ENCODE measurements around the gene SIX5.

Gene SIX5

DNA sequence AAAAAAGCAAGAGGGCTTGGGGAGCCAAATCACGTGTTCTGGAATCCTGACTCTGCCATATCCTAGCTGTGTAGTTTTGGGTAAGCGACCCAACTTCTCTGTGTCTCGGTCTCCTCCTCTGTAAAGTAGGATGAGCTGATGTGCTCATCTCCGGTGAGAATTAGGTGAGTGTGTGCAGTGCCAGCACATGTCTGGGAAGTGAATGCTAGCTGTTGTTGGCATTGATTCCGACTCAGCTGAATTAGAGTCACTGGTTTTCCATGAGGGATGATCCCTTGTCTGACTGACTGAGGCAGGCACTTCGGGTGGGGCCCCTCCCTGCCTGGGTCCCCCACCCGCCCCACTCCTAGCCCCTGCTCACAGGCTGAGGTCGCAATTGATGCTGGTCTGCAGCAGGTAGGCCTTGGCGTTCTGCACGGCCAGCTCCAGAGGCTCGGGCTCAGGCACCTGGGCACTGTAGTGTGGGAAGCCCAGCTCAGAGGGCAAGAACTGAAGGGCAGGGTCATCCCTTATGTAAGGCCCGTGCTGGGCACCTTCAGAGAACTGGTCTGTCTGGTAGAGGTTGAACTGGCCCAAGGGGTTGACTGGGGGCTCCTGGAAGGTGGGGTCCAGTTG, 45.2 kb upstream of the SIX5 start:
- TF ChIP-seq, protein P1, sequence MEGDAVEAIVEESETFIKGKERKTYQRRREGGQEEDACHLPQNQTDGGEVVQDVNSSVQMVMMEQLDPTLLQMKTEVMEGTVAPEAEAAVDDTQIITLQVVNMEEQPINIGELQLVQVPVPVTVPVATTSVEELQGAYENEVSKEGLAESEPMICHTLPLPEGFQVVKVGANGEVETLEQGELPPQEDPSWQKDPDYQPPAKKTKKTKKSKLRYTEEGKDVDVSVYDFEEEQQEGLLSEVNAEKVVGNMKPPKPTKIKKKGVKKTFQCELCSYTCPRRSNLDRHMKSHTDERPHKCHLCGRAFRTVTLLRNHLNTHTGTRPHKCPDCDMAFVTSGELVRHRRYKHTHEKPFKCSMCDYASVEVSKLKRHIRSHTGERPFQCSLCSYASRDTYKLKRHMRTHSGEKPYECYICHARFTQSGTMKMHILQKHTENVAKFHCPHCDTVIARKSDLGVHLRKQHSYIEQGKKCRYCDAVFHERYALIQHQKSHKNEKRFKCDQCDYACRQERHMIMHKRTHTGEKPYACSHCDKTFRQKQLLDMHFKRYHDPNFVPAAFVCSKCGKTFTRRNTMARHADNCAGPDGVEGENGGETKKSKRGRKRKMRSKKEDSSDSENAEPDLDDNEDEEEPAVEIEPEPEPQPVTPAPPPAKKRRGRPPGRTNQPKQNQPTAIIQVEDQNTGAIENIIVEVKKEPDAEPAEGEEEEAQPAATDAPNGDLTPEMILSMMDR (IDR thresholded peaks at IDR 0.05; ENCODE audit: low read depth, low read length), result no peak
- DNase-seq (ENCODE audit: extremely low read depth, low read depth), result no peak

DNA sequence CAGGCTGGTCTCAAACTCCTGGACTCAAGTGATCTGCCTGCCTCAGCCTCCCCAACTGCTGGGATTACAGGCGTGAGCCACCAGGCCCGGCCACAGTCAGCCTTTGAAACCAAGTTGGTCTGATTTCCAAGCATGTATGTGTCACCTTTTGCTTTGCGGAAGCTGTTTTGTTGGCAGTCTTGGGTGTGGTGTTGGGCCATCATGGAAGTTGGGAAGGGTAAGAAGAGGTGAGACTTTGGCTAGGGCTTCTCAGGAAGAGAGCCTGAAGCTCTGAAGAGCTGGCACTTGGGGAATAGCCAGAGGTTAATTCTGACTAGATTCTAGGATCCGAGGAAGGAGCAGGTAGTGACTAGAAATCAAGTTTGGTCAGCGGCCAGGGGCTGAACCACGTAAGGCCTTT, 43.2 kb upstream of the SIX5 start:
- no peak for DNase-seq (ENCODE audit: extremely low read depth, low read depth)
- TF ChIP-seq, protein P1 (IDR thresholded peaks at IDR 0.05; ENCODE audit: low read depth, low read length), result no peak

DNA sequence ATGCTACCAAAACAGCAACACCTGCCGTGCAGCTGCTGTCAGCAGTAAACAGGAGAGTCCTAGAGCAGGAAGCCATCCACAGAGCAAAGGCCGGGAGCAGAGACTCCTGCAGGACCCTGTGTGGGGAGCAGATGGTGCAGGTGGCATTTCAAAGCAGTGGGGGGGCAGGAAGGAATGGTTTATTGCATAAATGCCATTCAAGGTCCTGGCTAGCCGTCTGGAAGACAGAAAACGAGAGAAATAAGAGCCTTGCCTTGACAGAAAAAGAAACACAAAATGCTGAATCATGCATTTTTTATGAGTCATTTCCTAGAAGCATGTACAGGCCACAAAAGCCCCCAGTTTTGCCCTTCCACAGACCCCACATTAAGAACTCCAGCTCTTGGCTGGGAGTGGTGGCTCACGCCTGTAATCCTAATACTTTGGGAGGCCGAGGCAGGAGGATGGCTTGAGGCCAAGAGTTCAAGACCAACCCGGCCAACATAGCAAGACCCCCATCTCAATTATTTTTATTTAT, 40.6 kb upstream of the SIX5 start:
- peak; percentile 30 for DNase-seq (ENCODE audit: extremely low read depth, low read depth)
- TF ChIP-seq, protein P1 (IDR thresholded peaks at IDR 0.05; ENCODE audit: low read depth, low read length), result no peak

DNA sequence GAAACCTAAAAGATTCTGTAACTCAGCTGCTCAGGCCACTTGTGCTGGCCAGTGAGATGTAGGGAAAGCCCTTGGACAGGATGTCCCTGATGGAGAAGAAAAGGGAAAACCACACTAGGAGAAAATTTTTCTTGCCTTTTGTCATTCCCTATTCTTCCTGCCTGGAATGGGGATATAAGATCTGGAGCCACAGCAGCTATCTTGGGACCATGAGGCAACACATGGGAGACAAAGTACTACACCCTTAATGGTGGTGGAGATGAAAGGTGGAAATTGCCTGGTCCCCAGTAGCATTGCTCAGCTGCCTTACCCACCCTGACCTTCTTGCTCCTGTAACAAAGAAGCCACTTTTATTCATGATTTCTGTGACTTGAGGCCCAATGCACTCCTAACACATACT, 36.7 kb upstream of the SIX5 start:
- TF ChIP-seq, protein P1 (IDR thresholded peaks at IDR 0.05; ENCODE audit: low read depth, low read length), result no peak
- no peak for DNase-seq (ENCODE audit: extremely low read depth, low read depth)

DNA sequence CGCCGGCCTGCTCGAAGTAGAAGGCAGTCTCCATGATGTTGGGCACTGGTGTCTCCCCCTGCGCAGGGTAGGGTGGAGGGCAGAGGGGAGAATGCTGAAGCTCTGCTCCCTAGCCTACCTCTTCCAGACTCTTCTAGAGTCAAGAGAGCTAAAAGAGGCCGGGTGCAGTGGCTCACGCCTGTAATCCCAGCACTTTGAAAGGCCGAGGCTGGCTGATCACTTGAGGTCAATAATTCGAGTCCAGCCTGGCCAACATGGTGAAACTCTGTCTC, 35.8 kb upstream of the SIX5 start:
- TF ChIP-seq, protein P1 (IDR thresholded peaks at IDR 0.05; ENCODE audit: low read depth, low read length), result no peak
- no peak for DNase-seq (ENCODE audit: extremely low read depth, low read depth)

DNA sequence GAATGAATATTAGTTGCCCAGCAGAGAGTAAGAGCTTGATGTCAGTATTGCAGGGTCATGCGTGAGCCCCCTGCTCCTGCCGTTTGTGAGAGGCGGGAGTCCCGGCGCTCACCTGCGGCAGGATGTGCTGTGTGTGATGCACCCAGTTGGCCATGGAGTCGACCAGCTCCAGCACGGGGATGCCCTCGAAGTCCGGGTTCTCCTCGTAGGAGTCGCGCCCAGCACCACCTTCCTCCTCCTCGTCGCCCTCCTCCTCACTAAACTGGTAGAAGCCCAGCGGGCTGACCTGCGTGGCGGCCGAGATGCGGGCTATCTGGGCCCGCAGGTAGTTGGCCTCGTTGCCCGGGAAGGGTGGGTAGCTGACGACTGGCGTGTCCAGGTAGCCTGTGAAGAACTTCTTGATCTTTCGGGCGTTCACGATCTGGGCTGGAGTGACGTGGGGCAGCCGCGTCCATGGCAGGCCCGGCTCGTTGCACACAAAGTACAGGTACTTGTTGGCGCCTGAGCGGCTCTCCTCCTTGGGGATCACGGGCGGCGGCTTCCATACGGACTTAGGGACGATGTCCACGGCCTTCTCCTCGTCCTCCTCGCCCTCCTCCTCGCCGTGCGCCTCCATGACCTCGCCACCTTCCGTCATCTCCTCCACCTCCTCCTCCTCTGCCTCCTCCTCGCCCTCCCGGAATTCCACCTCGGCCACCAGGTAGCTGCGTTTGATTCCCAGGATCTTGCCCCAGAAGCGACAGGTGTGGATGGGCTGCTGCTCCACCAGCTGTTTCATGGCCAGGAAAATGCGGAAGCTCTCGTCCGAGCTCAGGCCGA, 35.3 kb upstream of the SIX5 start:
- TF ChIP-seq, protein P1 (IDR thresholded peaks at IDR 0.05; ENCODE audit: low read depth, low read length), result no peak

DNA sequence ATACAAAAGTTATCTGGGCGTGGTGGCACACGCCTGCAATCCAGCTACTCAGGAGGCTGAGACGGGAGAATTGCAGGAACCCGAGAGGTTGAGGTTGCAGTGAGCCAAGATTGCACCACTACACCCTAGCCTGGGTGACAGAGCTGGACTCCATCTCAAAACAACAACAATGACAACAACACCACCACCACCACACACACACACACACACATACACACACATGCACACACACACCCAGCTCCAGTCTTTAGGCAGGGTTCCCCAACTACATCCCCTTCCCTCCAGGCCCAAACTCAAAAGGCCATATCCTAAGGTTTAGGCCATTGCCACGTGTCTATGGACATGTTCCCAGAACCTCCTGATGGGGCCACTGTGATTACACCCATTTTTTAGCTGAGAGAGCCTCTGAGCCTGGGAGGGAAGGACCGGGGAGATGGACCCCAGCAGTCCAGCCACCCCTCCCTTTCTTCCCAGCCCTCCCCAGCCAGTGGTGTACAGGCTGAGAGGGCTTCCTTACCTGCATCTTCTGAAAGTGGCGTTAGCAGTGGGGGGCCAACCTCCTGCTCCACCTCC, 32.6 kb upstream of the SIX5 start:
- no peak for DNase-seq (ENCODE audit: extremely low read depth, low read depth)
- TF ChIP-seq, protein P1 (IDR thresholded peaks at IDR 0.05; ENCODE audit: low read depth, low read length), result no peak

More for the DNA sequence above, 35.3 kb upstream of the SIX5 start:
- no peak for DNase-seq (ENCODE audit: extremely low read depth, low read depth)
